MM.1S (cell line): ENCODE measurements around the gene FRMD1.

ENCODE experiments used
- CTCF ChIP-seq: fragments of 300-600 bp; sonication (generic); IDR thresholded peaks from 2 replicates; pipeline ENCODE4 v1.5.1; 2016; ENCODE audit warnings: antibody characterized with exemption, low read length, mixed read lengths
- EZH2 ChIP-seq: fragments of 300-600 bp; sonication (generic); optimal IDR thresholded peaks from 2 replicates; pipeline ENCODE3; 2017; ENCODE audit warnings: low read depth, mild to moderate bottlenecking, antibody characterized with exemption, low read length, mixed read lengths

- TF ChIP-seq CTCF = no peak
- TF ChIP-seq EZH2 = no peak
Observed at GRCh38 chr6:168051648-168052047, 27.4 kb downstream of the FRMD1 start.
